M059J (cell line): ENCODE data around the gene APELA. TPM values are rescaled to one million over a fixed set of nuclear protein-coding genes. Genes with fewer than 3 reads are reported as not detected.
"Not testable (repeated sequence)": the region's sequence is repeated elsewhere in the genome, so short reads cannot be mapped to it uniquely, and the experiment has no call there.

Experiments used
- DNase-seq: peaks from one replicate; pipeline ENCODE4 v3.0.0-alpha.2; 2012; ENCODE audit warnings: low read depth
- total RNA-seq: library from RNA; depleted of rRNA; stranded (reverse); fragments of >200 nt; shearing (Covaris generic); gene quantifications from 2 replicates; pipeline ENCODE4 v1.2.3, GENCODE V29; 2014; rRNA removed

APELA gene
- 0.17 TPM in 1 of 2 replicates, not detected in the other for total RNA-seq

GRCh38 chr4:164876700-164877324, at the start of gene APELA:
APELA (plus strand) TSS chr4:164877178; CDS start chr4:164877332, 154 bp downstream.
- DNase-seq: no peak

GRCh38 chr4:164828955-164829354, 48.0 kb upstream of the APELA start:
- no peak for DNase-seq

GRCh38 chr4:164846566-164846965, 30.4 kb upstream of the APELA start:
- peak; percentile 22 for DNase-seq

GRCh38 chr4:164847016-164847415, 30.0 kb upstream of the APELA start:
- no peak for DNase-seq

- no peak for DNase-seq
Measured at GRCh38 chr4:164847967-164848649, 28.9 kb upstream of the APELA start.

- peak; percentile 5 for DNase-seq
Measured at GRCh38 chr4:164856396-164856795, 20.6 kb upstream of the APELA start.

- DNase-seq: no peak
Measured at GRCh38 chr4:164866817-164867490, 10.0 kb upstream of the APELA start.

GRCh38 chr4:164871673-164872072, 5.3 kb upstream of the APELA start:
- no peak for DNase-seq

- no peak for DNase-seq
Measured at GRCh38 chr4:164872481-164872880, 4.5 kb upstream of the APELA start.

GRCh38 chr4:164874789-164875188, 2.2 kb upstream of the APELA start:
- no peak for DNase-seq

- no peak for DNase-seq
Measured at GRCh38 chr4:164880489-164881262, 3.7 kb downstream of the APELA start.

GRCh38 chr4:164888096-164888715, 11.2 kb downstream of the APELA start:
- DNase-seq: peak; percentile 16

- no peak for DNase-seq
Measured at GRCh38 chr4:164890691-164891090, 13.7 kb downstream of the APELA start.

GRCh38 chr4:164892018-164892417, 15.0 kb downstream of the APELA start:
- no peak for DNase-seq

- DNase-seq: no peak
Measured at GRCh38 chr4:164894702-164895101, 17.7 kb downstream of the APELA start.

GRCh38 chr4:164902608-164903007, 25.6 kb downstream of the APELA start:
- DNase-seq: no peak

- peak; percentile 6 for DNase-seq
Measured at GRCh38 chr4:164904336-164904735, 27.4 kb downstream of the APELA start.

GRCh38 chr4:164904941-164905340, 28.0 kb downstream of the APELA start:
- no peak for DNase-seq

GRCh38 chr4:164906368-164906767, 29.4 kb downstream of the APELA start:
- no peak for DNase-seq

- not testable (repeated sequence) for DNase-seq
Measured at GRCh38 chr4:164913506-164913905, 36.5 kb downstream of the APELA start.

- no peak for DNase-seq
Measured at GRCh38 chr4:164918956-164919355, 42.0 kb downstream of the APELA start.
